NCI-H1048 (cell line): ENCODE measurements around the gene CEBPB.

Experiments used
- DNase-seq: peaks from one replicate; lab custom pipeline; 2025; lab: John Stamatoyannopoulos, UW

Gene CEBPB

GRCh38 chr20:50214226-50215024 lies 23.8 kb downstream of the CEBPB start:
- DNase-seq: no peak

GRCh38 chr20:50215101-50215690 lies 24.6 kb downstream of the CEBPB start:
- DNase-seq: no peak

- DNase-seq: no peak
These were observed 25.3 kb downstream of the CEBPB start for GRCh38 chr20:50215926-50216325.

- DNase-seq: no peak
These were observed 26.0 kb downstream of the CEBPB start for GRCh38 chr20:50216543-50217206.

DNA sequence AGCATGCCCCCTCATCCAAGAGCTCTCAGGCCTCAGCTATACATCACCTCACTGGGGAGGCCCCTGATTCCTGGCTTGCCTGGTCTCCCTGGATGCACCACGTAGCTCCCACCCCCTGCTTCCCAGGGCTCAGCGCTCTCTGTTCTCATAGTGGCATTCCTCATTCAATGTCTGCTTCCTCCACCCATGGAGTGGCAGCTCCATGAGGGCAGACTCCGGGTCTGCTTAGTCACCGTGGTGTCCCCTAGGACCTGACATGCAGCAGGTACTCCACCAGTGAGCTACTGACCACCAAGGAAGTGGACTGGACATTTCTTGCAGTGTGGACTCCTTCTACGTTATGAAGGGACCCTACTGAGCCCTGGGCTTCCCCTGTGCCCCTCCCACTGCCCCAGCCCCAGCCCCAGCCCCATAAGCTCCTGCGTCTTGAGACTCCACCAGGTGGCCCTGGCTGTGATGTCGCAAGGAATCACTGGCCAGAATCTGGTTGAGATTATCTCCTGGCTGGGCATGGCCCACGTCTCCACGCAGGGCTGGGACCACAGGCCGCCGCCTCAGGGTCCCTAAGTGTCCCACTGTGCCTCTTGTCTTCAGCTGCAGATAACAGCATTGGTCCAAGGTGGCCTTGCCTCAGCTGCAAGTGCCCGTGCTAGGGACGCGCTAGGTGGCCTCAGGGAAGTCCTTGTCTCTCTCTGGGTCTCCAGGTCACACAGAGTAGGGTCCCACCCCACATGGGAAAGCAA lies 26.7 kb downstream of the CEBPB start:
- DNase-seq: no peak

DNA sequence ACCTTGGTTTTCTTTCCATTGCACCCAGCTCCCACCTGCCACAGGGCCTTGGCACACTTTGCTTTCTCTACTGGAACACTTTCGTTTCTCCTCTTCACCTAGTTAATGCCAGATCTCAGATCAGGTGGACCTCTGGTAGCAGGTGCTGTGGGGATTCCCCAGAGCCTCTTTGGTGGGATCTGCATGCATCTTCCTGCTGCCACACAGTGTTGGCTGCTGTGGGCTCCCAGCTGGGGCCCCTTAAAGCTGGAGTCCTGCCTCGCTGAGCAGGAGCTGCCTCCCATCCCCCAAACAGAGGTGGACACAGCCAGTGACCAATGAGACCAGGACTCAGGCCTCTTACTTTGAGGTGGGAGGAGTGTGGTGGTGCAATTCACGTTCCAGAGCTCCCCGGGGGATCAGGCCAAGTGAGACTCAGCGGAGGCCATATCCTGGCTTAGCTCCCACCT lies 28.4 kb downstream of the CEBPB start:
- DNase-seq: no peak

GRCh38 chr20:50219600-50219999 lies 29.0 kb downstream of the CEBPB start:
- no peak for DNase-seq

GRCh38 chr20:50220093-50220893 lies 29.7 kb downstream of the CEBPB start:
- no peak for DNase-seq

DNA sequence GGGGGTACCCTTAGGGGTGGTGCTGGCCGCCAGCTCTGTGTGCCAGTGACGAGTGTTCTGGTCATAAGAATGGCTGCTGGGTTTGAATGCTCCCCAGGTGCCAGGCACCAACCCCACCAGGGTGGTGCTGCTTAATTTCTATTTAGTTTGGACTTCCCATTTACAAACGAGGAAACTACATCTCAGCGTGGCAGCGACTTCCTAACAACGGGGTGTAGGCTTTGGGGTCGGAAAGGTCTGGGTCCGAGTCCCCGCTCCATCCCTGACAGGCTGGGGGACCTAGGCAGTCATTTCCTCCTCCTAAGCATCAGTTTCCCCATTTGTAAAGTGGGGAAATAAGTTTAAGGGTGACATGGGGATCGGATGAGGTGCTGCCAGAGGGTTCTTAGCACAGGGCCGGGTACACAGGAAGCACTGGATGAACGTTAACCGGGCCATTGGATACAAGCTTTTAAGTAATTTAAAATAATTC lies 30.3 kb downstream of the CEBPB start:
- DNase-seq: no peak

DNA sequence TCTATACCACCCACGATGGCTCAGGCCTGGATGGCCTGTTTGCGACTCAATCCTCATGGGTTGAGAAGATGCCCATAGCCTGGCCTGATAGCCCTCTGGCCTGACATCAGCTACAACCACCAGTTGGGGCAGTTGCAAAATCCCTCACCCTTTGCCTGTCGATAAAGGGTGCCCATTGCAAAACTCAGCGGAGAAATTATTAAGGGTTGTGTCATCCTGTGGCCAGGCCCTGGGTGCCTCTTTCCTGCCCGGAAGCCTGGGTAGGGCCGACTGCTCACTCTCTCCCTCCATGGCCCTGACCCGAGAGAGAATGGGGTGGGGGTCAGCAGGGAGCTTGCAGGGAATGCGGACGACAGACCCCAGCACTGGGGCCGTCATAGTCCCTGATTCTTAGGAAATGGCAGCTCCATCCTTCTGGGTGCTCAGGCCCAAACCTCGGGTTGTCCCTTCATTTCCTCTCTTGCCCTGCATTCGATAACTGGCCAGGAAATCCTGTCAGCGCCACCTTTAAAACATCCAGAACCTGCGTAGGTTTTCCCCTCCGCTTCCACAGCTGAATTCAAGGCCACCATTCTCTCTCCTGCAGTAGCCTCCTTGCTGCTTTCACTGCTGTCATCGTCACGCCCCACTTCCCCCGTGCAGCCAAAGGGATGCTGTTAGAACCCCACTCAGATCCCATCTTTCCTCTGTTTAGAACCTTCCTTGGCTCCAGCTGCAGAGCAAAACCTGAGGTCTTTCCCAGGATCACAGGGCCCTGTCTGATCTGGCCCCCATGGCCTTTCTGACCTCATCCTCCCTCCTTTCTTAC lies 31.1 kb downstream of the CEBPB start:
- DNase-seq: no peak

DNA sequence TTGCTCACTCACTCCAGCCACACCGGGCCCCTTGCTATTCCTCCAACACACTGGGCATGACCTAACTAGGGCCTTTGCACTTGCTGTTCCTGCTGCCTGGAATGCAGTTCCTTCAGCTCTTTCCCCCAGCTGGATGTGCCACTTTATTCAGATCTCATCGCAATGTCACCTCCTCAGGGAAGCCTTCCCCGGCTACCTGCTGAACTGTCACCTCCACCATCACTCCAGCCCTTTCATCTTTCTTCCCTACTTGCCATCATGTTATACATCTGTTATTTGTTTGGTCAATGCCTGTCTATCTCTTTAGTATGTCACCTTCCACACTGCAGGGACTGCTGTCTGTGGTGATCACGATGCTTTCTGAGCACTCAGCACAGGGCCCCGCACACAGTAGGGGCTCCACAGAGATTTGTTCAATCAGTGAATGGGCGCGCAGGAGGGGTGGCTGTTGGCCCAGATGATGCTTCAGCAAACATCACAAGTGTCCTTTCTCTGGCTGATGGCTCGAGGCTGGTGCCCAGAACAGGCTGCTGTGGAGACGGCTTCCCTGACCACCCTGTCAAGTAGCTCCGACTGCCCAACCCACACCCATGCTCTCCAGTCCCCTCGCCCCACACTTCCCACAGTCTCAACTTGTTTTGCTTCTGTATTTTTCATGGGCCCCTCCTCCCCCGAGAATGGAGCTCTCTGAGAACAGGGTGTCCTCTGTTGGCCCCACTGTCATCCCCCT lies 31.8 kb downstream of the CEBPB start:
- DNase-seq: no peak

- DNase-seq: no peak
These were observed 32.7 kb downstream of the CEBPB start for GRCh38 chr20:50223039-50224005.

- no peak for DNase-seq
These were observed 33.4 kb downstream of the CEBPB start for GRCh38 chr20:50224052-50224451.

DNA sequence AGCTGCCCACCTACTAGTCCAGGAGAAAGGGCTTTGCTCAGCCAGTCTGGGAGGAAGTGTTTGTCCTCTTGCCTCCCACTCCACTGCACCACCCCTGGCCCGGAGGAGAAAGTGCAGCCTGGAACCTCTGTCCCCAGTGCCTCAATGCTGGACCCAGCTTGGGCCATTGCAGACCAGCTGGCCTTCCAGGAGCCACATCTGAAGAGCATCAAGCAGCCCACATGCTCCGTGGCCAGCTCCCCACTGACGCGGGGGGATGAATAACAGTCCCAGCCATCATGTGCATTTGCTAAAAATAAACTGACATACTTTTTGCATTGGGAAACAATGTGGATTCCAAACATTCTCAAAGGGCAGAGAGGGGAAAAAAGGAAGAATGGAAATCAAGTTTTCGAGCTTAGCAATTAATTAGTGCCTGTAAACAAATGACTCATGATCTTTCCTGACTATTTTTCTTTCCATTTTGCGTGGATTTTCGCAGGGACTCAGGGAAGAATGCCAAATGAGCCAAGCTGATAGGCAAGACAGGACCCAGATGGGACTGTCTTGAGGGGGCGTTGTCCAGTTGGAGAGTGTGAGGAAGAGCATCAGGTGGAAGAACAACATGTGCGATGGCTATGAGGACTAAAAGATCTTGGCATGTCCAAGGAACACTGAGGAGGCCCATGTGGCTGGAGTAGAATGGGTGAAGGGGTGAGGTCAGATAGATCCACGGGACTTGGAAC lies 34.1 kb downstream of the CEBPB start:
- DNase-seq: no peak

DNA sequence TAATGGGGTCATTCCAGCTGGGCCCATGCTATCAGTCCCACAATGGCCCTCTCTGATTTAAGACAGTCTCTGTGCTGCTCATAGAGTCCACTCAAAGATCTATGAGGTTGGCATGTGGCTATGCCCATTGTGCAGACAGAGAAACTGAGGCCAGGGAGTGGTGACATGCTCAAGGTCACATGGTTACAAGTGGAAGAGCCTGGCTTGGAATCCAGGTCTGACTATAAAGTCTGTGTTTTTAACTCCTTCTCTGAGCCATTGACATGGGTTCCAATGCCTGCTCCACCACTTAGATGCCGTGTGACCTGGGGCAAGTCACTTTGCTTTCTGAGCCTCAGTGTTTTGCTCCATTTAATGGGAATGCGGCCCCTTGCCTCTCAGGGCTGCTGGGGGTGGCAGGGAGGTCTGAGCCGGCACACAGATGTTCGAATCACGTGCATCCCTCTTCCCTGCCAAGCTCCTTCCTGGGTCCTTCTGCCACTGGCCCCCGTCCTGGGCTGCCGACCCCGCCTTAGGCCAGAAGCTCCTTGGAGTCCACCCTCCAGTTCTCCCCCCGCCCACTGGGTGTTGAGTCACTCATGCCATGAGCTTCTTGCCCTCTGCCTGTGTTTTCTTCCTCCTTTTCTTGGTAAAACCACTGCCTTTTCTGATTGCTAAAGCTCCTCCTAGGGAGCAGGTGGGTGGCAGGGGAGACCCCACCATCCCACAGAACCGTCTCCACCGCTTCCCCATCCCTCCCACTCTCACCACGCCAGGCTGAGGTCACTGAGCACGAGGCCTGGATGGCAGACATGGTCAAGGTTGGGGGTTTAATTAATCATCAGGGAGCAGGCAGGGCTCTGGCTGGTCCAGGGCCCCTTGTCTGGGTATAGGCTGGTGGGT lies 35.7 kb downstream of the CEBPB start:
- DNase-seq: no peak

GRCh38 chr20:50227506-50227905 lies 36.9 kb downstream of the CEBPB start:
- DNase-seq: no peak

- DNase-seq: no peak
These were observed 38.6 kb downstream of the CEBPB start for GRCh38 chr20:50229156-50229607.
